ENCODE measurements around the gene PLCXD1.
"Not testable (repeated sequence)": the region's sequence is repeated elsewhere in the genome, so short reads cannot be mapped to it uniquely, and the experiment has no call there.

Gene PLCXD1

DNA sequence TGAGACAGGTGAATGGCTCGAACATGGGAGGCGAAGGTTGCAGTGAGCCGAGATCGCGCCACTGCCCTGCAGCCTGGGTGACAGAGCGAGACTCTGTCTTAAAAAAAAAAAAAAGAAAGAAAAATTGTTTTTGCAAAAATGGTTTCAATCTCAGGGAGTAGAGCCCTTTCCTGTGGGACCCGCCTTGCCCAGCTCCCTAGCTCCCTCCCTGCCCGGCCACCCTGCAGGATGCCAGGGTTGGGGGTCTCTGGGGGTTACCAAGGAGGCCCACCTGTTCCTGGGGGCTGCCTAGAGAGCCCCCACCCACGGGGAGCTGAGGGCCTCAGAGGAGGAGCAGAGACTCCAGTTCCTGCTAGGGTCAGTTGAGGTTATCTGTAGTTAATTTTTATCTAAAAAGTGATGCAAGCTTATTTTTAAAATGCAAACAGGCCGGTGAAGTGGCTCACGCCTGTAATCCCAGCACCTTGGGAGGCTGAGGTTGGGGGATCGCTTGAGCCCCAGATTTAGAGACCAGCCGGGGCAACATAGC lies 18.7 kb upstream of the PLCXD1 start:
- DNase-seq (ENCODE audit: low read depth): no peak

GRCh38 chrX:264006-264405 lies 17.2 kb upstream of the PLCXD1 start:
- not testable (repeated sequence) for DNase-seq (ENCODE audit: low read depth)

GRCh38 chrX:264634-265455 lies 16.3 kb upstream of the PLCXD1 start:
- DNase-seq (ENCODE audit: low read depth): no peak

- no peak for DNase-seq (ENCODE audit: low read depth)
Measured at GRCh38 chrX:265502-265901, 15.7 kb upstream of the PLCXD1 start.

DNA sequence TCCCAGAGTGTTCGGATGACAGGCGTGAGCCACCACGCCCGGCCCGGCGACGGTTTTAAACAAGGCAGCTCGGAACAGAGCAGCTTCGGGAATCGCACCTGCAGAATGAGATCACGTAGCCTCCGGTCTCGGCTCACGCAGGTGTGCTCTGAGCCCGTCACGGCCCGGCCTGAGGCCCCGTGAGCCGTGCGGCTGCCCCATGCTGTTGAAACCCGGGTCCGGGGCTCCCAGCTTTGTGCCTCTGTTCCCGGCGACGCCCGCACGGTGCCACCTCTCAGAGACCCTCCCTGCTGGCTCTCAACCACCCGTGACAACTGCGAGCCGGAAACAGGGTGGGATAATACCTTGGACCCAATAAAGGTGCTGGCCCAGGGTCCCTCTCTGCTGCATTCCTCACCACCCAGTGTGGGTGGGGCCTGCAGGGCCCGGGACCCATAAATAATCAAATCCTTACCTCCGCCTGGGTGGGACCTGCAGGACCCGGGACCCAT lies 13.4 kb upstream of the PLCXD1 start:
- no peak for DNase-seq (ENCODE audit: low read depth)

- no peak for DNase-seq (ENCODE audit: low read depth)
Measured at GRCh38 chrX:270848-271367, 10.3 kb upstream of the PLCXD1 start.

- DNase-seq (ENCODE audit: low read depth): no peak
Measured at GRCh38 chrX:274904-275475, 6.2 kb upstream of the PLCXD1 start.

GRCh38 chrX:275476-275966 lies 5.7 kb upstream of the PLCXD1 start:
- DNase-seq (ENCODE audit: low read depth): no peak

- no peak for DNase-seq (ENCODE audit: low read depth)
Measured at GRCh38 chrX:275967-276580, 5.1 kb upstream of the PLCXD1 start.

- DNase-seq (ENCODE audit: low read depth): no peak
Measured at GRCh38 chrX:276581-277201, 4.5 kb upstream of the PLCXD1 start.

DNA sequence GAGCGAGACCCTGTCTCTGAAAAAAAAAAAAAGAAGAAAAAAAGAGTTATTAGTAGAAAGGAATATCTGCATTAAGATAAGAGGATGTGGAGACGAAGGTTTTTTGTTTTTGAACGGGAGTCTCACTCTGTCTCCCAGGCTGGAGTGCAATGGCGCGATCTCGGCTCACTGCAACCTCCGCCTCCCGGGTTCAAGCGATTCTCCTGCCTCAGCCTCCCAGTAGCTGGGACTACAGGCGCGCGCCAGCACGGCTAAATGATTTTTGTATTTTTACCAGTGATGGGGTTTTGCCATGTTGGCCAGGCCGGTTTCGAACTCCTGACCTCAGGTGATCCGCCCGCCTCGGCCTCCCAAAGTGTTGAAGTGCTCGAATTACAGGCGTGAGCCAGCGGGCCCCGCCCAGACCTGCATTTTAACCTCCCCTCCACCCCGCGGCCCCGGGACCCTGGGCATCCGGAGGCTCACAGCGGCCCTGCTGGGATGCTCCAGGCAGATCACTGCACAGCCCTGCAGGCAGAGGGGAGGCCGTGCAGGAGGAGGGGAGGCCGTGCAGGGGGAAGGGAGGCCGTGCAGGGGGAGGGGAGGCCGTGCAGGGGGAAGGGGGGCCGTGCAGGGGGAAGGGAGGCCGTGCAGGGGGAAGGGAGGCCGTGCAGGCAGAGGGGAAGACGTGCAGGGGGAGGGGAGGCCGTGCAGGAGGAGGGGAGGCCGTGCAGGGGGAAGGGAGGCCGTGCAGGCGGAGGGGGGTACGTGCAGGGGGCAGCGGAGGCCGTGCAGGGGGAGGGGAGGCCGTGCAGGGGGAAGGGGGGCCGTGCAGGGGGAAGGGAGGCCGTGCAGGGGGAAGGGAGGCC lies 1.2 kb upstream of the PLCXD1 start:
- not testable (repeated sequence) for DNase-seq (ENCODE audit: low read depth)

- DNase-seq (ENCODE audit: low read depth): not testable (repeated sequence)
Measured at GRCh38 chrX:280722-281121, 459 bp upstream of the PLCXD1 start.

- not testable (repeated sequence) for DNase-seq (ENCODE audit: low read depth)
Measured at GRCh38 chrX:282000-282681, 960 bp downstream of the PLCXD1 start.

DNA sequence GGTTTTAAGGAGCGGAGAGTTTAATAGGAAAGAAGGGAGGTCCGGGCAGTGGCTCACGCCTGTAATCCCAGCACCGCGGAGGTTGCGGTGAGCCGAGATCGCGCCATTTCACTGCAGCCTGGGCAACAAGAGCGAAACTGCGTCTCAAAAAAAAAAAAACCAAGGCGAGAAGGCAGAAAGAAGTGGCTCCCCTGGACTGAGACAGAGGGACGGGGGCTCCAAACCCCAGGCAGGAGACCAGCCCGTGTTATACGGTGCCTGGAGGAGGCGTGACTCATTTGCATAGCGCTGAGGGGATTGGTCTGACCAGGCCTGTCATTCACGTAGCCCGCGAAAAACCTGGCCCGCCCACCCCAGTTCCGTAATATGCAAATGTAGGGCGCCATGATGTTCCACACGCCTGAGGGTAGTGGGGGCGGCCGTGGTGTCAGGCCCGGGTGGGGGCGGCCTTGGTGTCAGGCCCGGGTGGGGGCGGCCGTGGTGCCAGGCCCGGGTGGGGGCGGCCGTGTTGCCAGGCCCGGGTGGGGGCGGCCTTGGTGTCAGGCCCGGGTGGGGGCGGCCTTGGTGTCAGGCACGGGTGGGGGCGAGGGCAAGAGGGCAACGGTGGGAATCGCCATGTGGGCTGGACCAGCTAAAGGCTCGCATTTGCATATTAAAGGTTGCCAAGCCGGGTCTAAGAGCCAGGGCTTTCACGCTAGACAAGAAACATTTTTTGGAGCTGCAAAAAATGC lies 2.1 kb downstream of the PLCXD1 start:
- DNase-seq (ENCODE audit: low read depth): peak; percentile 80

- no peak for DNase-seq (ENCODE audit: low read depth)
Measured at GRCh38 chrX:285076-285677, 4.0 kb downstream of the PLCXD1 start.

GRCh38 chrX:287670-288069 lies 6.5 kb downstream of the PLCXD1 start:
- DNase-seq (ENCODE audit: low read depth): no peak

- no peak for DNase-seq (ENCODE audit: low read depth)
Measured at GRCh38 chrX:288561-288991, 7.4 kb downstream of the PLCXD1 start.

DNA sequence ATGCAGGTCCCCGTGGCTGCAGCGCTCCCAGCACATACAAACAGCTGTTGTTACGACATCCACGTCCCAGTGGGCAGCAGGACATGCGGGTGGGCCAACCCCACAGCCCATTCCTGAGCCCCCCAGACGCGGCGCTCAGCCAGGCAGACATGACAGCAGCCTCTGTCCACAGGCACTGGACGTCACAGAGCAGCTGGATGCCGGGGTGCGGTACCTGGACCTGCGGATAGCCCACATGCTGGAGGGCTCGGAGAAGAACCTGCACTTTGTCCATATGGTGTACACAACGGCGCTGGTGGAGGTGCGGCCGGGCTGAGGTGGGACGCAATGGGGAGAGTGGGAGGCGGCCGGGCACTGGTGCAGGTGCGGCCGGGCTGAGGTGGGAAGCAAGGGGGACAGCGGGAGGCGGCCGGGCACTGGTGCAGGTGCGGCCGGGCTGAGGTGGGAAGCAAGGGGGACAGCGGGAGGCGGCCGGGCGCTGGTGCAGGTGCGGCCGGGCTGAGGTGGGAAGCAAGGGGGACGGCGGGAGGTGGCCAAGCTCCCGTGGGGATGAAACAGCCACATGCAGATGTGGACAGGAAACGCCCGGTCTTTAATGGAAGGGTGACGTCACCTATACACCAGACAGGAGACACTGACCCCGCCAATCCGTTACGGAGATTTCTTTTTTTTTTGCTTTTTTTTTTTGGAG lies 9.4 kb downstream of the PLCXD1 start:
- no peak for DNase-seq (ENCODE audit: low read depth)
